ENCODE measurements around the gene ENTHD1. TPM values are rescaled to one million over a fixed set of nuclear protein-coding genes. Genes with fewer than 3 reads are reported as not detected.

ENTHD1 gene
- total and polyA plus RNA-seq, 9 of the 15 experiments (the other 6 are each of a cell fraction or from before 2014, with no cell fraction given), result 0.13 to 0.98 (median 0.35) TPM

DNA sequence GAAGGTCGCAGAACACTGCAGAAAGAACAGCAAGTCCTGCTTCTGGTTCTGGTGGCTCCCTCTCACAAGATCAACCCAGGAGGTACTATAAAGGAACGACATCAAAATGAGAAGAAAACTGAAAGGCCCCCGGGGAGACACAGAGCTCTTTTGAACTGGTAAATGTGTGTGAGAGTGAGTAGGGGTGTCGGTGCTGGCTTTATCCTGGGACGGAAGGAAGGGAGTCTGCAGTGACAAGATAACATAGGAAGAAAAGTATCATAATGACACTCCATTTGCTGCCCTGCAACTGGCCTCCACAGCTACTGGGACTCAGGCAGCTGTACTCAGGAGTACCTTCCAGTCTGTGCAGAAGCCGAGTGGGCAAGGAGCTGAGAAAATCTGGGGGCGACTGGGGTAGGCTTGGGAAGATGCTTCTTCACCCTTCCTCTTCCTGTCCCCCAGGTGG, 60.9 kb downstream of the ENTHD1 start:
- DNase-seq (ENCODE audit: extremely low read depth in 1 of 4, low spot score in 3 of 4) (peak; percentile 40 to 90 (median 64)), ATAC-seq (peak; percentile 97), FAIRE-seq (peak; percentile 97)
- POLR2A ChIA-PET, result interaction anchor here (0.7 to 2.6 kb wide), 5 partner anchors 8 to 51 kb away, joined by 3 to 9 read pairs (median 4); no protein-coding TSS in a partner anchor
- Histone ChIP-seq H3K9me3 (replicated peaks; ENCODE audit: control insufficient read depth, insufficient read depth, low read depth, low read length) (0 out of 2 replicates have a peak, but pooled peaks cover 2% of the 10 kb centered on the region), H3K9ac (ENCODE audit: insufficient read depth in 1 of 2, low read depth in 2 of 2, low read length in 2 of 2) (peak overlapping the region; percentile 85 to 86; a peak in 3 of 4 replicates), H4K20me1 (replicated peaks; ENCODE audit: control insufficient read depth, insufficient read depth, low read length) (no peaks in the 10 kb centered on the region), H3K79me2 (ENCODE audit: control insufficient read depth, insufficient read depth, low read length) (no peaks in the 10 kb centered on the region), H2AFZ (ENCODE audit: low read depth, low read length) (peak overlapping the region; percentile 84), H3K4me2 (ENCODE audit: insufficient read depth, low read length) (peak overlapping the region; percentile 82), H3K4me3 (peak overlapping the region; percentile 32), H3K36me3 (ENCODE audit: control insufficient read depth, insufficient read depth, low read length) (no peaks in the 10 kb centered on the region; the same call in 2 of the 3 replicates), H3K4me1 (replicated peaks in 1 of 2; ENCODE audit: control insufficient read depth in 2 of 2, insufficient read depth in 2 of 2, low read length in 2 of 2) (peaks cover 8 to 18% of the 10 kb centered on the region in 2 experiments; a peak in 4 of 5 replicates), H3K9me1 (ENCODE audit: control insufficient read depth, insufficient read depth, low read length) (no peaks in the 10 kb centered on the region), H3K27me3 (ENCODE audit: control insufficient read depth in 2 of 2, insufficient read depth in 2 of 2, low read length in 2 of 2) (no peaks in the 10 kb centered on the region), H3K27ac (ENCODE audit: extremely low read depth, low read depth, low read length) (peak overlapping the region; percentile 98)
- BruUV-seq (replicated peaks), result no TSS peak
- in situ Hi-C loops (cut with MboI), result no loop called here
- intact Hi-C loops (cut with micrococcal nuclease), result no loop called here
- CTCF ChIA-PET (ENCODE audit: low intra/inter-chr PET ratio), result no interaction called here
- WGBS (ENCODE audit: insufficient coverage, low coverage, missing lambda C conversion rate), result 0% methylated on average over 6 of the region's 7 CpGs
- TF ChIP-seq, protein P1, sequence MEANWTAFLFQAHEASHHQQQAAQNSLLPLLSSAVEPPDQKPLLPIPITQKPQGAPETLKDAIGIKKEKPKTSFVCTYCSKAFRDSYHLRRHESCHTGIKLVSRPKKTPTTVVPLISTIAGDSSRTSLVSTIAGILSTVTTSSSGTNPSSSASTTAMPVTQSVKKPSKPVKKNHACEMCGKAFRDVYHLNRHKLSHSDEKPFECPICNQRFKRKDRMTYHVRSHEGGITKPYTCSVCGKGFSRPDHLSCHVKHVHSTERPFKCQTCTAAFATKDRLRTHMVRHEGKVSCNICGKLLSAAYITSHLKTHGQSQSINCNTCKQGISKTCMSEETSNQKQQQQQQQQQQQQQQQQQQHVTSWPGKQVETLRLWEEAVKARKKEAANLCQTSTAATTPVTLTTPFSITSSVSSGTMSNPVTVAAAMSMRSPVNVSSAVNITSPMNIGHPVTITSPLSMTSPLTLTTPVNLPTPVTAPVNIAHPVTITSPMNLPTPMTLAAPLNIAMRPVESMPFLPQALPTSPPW (CRISPR knock-in tag; IDR thresholded peaks at IDR 0.05), result no peak
- TF ChIP-seq MTA2 (IDR thresholded peaks at IDR 0.05; ENCODE audit: low read depth), result peak; percentile 50; the same call in 1 of the 2 replicates
- peak; percentile 88 for TF ChIP-seq TCF3 (CRISPR knock-in tag; IDR thresholded peaks at IDR 0.05)
- no peak for TF ChIP-seq JUNB (CRISPR knock-in tag; conservative IDR thresholded peaks at IDR 0.05)
- TF ChIP-seq PHTF2 (CRISPR knock-in tag; IDR thresholded peaks at IDR 0.05), result no peak
- TF ChIP-seq, protein P2, sequence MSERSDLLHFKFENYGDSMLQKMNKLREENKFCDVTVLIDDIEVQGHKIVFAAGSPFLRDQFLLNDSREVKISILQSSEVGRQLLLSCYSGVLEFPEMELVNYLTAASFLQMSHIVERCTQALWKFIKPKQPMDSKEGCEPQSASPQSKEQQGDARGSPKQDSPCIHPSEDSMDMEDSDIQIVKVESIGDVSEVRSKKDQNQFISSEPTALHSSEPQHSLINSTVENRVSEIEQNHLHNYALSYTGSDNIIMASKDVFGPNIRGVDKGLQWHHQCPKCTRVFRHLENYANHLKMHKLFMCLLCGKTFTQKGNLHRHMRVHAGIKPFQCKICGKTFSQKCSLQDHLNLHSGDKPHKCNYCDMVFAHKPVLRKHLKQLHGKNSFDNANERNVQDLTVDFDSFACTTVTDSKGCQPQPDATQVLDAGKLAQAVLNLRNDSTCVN (CRISPR knock-in tag; IDR thresholded peaks at IDR 0.05), result no peak
- no peak for TF ChIP-seq HNRNPK (IDR thresholded peaks at IDR 0.05; ENCODE audit: low read depth, low read length, poor library complexity, severe bottlenecking)
- no peak for TF ChIP-seq ZFX (CRISPR knock-in tag; IDR thresholded peaks at IDR 0.05)
- TF ChIP-seq SNRNP70 (optimal IDR thresholded peaks at IDR 0.05; ENCODE audit: low read depth, low read length), result no peak
- TF ChIP-seq, protein P3, sequence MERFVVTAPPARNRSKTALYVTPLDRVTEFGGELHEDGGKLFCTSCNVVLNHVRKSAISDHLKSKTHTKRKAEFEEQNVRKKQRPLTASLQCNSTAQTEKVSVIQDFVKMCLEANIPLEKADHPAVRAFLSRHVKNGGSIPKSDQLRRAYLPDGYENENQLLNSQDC (CRISPR knock-in tag; IDR thresholded peaks at IDR 0.05), result no peak
- TF ChIP-seq, protein P4, sequence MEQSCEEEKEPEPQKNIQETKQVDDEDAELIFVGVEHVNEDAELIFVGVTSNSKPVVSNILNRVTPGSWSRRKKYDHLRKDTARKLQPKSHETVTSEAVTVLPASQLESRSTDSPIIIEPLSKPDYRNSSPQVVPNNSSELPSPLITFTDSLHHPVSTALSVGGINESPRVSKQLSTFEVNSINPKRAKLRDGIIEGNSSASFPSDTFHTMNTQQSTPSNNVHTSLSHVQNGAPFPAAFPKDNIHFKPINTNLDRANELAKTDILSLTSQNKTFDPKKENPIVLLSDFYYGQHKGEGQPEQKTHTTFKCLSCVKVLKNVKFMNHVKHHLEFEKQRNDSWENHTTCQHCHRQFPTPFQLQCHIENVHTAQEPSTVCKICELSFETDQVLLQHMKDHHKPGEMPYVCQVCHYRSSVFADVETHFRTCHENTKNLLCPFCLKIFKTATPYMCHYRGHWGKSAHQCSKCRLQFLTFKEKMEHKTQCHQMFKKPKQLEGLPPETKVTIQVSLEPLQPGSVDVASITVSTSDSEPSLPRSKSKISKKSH (CRISPR knock-in tag; IDR thresholded peaks at IDR 0.05), result no peak
- TF ChIP-seq IRF2 (CRISPR knock-in tag; IDR thresholded peaks at IDR 0.05), result no peak
- peak; percentile 65; the same call in 1 of the 2 replicates for TF ChIP-seq MYNN (IDR thresholded peaks at IDR 0.05)
- no peak for TF ChIP-seq MYNN (CRISPR knock-in tag; IDR thresholded peaks at IDR 0.05)
- TF ChIP-seq CBX2 (IDR thresholded peaks at IDR 0.05; ENCODE audit: insufficient read depth, low read length, poor library complexity, severe bottlenecking), result no peak
- TF ChIP-seq ZSCAN32 (CRISPR knock-in tag; IDR thresholded peaks at IDR 0.05), result no peak
- TF ChIP-seq ETS2 (tag; IDR thresholded peaks at IDR 0.05; ENCODE audit: borderline replicate concordance, poor library complexity, severe bottlenecking), result no peak
- TF ChIP-seq ZNF584 (CRISPR knock-in tag; IDR thresholded peaks at IDR 0.05; ENCODE audit: low read depth), result no peak
- 0 out of 2 replicates have a peak, but pooled peaks have one; percentile 33 for TF ChIP-seq ZKSCAN1 (IDR thresholded peaks at IDR 0.05; ENCODE audit: low read depth, low read length)
- no peak for TF ChIP-seq BMI1 (IDR thresholded peaks at IDR 0.05; ENCODE audit: low read length)

Data from K562 (cell line).